ENCODE results near the gene ZNF335.

- TF ChIP-seq POLR2A (IDR thresholded peaks at IDR 0.05; ENCODE audit: low read depth, low read length) (no peak), POLR2AphosphoS5 (IDR thresholded peaks at IDR 0.05; ENCODE audit: low read depth, low read length) (no peak), TAF1 (IDR thresholded peaks at IDR 0.05; ENCODE audit: low read depth, low read length) (no peak), PAX5 (IDR thresholded peaks at IDR 0.05; ENCODE audit: insufficient read depth, low read length, severe bottlenecking) (no peak), SPI1 (IDR thresholded peaks at IDR 0.05; ENCODE audit: low read depth, low read length) (no peak)
These were observed 30.0 kb upstream of the ZNF335 start for GRCh38 chr20:46002008-46002407.
